GM12865 (cell line): ENCODE data around the gene DLX4.

Experiments
- DNase-seq: peaks from one replicate; pipeline ENCODE4 v3.0.0; 2010; ENCODE audit warnings: low read depth
- H3K4me3 ChIP-seq: 2 replicates; pipeline ENCODE4 v1.5.1; 2011; ENCODE audit warnings: mild to moderate bottlenecking, low read depth, low read length, control low read depth
- TF ChIP-seq, protein P1 (sequence below): IDR thresholded peaks from 2 replicates; pipeline ENCODE4 v1.5.1; 2011; ENCODE audit warnings: low read length, control low read depth, low read depth, inconsistent platforms; ENCODE audit not compliant: insufficient read depth; ENCODE audit errors: missing control alignments

Gene DLX4

GRCh38 chr17:49971199-49971847 lies 2.3 kb downstream of the DLX4 start:
- TF ChIP-seq, protein P1, sequence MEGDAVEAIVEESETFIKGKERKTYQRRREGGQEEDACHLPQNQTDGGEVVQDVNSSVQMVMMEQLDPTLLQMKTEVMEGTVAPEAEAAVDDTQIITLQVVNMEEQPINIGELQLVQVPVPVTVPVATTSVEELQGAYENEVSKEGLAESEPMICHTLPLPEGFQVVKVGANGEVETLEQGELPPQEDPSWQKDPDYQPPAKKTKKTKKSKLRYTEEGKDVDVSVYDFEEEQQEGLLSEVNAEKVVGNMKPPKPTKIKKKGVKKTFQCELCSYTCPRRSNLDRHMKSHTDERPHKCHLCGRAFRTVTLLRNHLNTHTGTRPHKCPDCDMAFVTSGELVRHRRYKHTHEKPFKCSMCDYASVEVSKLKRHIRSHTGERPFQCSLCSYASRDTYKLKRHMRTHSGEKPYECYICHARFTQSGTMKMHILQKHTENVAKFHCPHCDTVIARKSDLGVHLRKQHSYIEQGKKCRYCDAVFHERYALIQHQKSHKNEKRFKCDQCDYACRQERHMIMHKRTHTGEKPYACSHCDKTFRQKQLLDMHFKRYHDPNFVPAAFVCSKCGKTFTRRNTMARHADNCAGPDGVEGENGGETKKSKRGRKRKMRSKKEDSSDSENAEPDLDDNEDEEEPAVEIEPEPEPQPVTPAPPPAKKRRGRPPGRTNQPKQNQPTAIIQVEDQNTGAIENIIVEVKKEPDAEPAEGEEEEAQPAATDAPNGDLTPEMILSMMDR = no peak
- no peak overlapping the region for H3K4me3 ChIP-seq

DNA sequence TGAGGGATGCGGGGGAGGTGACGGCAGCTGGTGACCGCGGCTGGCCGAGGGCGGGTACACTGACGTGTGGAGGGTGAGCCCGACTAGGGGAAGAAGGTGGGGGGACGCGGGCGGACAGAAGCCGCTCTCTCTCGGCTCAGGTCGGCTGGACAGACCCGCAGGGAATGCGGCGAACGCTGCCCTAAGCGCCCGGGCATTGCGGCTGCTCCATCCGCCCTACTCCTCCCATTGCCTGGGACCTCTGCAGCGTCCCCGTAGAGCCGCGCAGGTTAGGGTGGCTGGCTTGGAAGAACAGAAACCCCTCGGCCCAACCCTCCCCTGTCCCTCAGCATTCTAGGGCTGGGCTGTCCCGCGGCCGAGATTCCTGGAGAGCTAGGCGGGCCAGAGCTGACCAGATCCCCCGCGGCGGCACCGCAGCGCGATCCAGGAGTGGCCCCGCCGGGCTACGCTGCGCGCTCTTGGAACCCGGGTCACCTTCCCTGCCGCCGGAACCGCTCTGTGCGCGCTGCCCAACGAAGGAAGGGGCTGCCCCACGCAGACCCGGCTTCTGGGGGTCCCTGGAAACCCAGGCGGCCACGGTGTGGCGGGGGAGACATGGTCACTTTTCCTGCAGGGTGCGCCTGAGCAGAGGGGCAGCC lies 3.0 kb downstream of the DLX4 start:
- no peak for DNase-seq
- H3K4me3 ChIP-seq = no peak overlapping the region
- TF ChIP-seq, protein P1 = no peak

More at GRCh38 chr17:49971199-49971847, 2.3 kb downstream of the DLX4 start:
- DNase-seq = no peak

GRCh38 chr17:49972486-49973270 lies 3.7 kb downstream of the DLX4 start:
- no peak for DNase-seq
- no peak overlapping the region for H3K4me3 ChIP-seq
- TF ChIP-seq, protein P1 = no peak

DNA sequence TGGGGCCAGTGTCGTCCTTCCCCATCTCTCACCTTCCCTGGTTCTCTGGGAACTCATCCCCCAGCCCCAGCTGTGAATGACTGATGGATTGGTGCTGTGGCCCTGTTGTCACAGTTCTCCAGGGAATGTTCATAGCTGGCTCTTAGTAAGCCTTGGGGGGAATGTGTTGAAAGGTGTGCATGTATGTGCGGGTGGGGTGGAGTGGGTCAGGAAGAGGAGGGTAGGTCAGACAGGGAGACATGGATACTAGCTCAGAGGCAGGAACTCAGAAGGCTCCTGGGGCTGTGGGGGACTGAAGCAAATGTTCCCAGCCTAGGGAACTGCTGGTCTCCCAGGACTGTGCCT lies 4.3 kb downstream of the DLX4 start:
- TF ChIP-seq, protein P1 = no peak
- no peak overlapping the region for H3K4me3 ChIP-seq
- DNase-seq = no peak

- TF ChIP-seq, protein P1 = no peak
- H3K4me3 ChIP-seq = no peak overlapping the region
Measured at GRCh38 chr17:49975531-49975930, 6.5 kb downstream of the DLX4 start.

DNA sequence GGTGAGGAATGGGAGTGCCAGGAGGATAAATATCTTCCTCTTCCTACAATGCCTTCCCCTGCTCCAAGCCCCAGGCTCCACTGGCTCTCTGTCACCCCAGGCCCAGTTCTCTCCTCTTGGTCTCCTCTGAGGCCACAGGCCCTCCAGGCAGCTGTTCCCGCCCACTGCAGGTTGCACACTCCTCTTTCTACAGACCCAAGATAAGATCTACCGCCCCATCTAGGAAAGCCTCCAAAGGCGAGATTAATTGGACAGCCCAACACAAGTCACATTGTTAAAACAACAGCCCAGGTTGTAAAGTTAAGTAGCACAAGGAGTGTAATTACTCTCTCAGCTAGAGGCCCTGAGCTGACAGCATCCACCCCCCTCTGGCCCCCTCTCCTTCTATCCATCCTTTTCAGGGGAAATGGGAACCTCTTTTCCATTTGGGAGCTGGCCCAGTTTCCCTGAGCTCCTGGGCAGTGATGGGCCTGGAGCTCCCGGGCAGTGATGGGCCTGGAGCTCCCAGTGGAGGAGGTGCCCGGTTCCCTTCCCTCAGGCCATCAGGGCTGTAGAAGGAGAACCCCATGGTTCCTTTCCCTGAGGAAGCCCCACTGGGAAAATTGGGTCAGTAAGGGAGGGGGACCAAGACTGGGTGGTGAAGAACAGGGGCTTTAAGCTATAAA lies 7.3 kb downstream of the DLX4 start:
- TF ChIP-seq, protein P1 = no peak
- no peak for DNase-seq
- H3K4me3 ChIP-seq = no peak overlapping the region

More at GRCh38 chr17:49975531-49975930, 6.5 kb downstream of the DLX4 start:
- DNase-seq = no peak
